Adrenal gland (tissue), 5 donors: ENCODE results near the gene REL.

Experiments
- POLR2A ChIP-seq, 2 donors: fragments of 450-650 bp; IDR thresholded peaks; one replicate each; pipeline ENCODE4 v1.6.1; 2017; ENCODE audit warnings: antibody characterized with exemption in 2 of 2, mild to moderate bottlenecking in 2 of 2, moderate library complexity in 1 of 2
- TF ChIP-seq, protein P1 (sequence below), 6 experiments: fragments of 450-650 bp in 4 of 6; fragments of 200-600 bp in 2 of 6; sonication (generic) in 1 of 6; IDR thresholded peaks; 1 replicate in 5 of 6; 2 replicates in 1 of 6; pipeline versions ENCODE4 v1.5.1 to v1.8.0; 2016 to 2021; ENCODE audit warnings: antibody characterized with exemption in 6 of 6, mild to moderate bottlenecking in 2 of 6, moderate library complexity in 1 of 6
- donor health status: DM: no; HTN: no; CAD: no.

DNA sequence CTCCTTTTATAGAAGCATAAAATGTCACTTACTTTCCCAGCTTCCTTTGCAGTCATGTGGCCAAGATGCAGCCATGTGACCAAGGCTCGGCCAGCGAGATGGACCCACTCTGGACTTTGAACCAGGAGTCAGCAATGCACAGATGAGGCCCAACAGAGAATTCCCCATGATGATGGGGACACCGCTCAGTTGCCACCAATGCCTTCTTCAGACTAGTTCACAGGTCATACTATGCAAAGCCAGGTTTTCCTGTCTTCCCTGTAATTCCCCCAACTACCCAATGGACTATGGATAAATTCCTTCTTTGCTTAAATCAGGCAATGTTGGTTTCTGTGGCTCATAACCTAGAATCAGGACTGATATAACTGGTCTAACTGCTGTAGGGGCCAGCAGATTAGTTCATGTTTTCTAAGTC, 22.5 kb upstream of the REL start:
- TF ChIP-seq, protein P1, sequence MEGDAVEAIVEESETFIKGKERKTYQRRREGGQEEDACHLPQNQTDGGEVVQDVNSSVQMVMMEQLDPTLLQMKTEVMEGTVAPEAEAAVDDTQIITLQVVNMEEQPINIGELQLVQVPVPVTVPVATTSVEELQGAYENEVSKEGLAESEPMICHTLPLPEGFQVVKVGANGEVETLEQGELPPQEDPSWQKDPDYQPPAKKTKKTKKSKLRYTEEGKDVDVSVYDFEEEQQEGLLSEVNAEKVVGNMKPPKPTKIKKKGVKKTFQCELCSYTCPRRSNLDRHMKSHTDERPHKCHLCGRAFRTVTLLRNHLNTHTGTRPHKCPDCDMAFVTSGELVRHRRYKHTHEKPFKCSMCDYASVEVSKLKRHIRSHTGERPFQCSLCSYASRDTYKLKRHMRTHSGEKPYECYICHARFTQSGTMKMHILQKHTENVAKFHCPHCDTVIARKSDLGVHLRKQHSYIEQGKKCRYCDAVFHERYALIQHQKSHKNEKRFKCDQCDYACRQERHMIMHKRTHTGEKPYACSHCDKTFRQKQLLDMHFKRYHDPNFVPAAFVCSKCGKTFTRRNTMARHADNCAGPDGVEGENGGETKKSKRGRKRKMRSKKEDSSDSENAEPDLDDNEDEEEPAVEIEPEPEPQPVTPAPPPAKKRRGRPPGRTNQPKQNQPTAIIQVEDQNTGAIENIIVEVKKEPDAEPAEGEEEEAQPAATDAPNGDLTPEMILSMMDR (IDR thresholded peaks at IDR 0.05), result no peak
- no peak for TF ChIP-seq POLR2A (IDR thresholded peaks at IDR 0.05)
